Measurements from ENCODE around the gene ZDHHC7.
A peak's percentile ranks its signal among the peaks of the same experiment; 100 is the strongest.

The ZDHHC7 gene

GRCh38 chr16:84986102-84986501 is 25.2 kb downstream of the ZDHHC7 start:
- no peak for DNase-seq (ENCODE audit: low read depth in 2 of 2)
- H3K4me3 ChIP-seq (replicated peaks in 1 of 2; ENCODE audit: low read depth in 2 of 2, low read length in 2 of 2), result no peak overlapping the region
- no peak for TF ChIP-seq CTCF (IDR thresholded peaks at IDR 0.05; ENCODE audit: low read depth, low read length)

GRCh38 chr16:84985079-84986065 is 26.0 kb downstream of the ZDHHC7 start:
- peak; percentile 75 to 87 for DNase-seq (ENCODE audit: low read depth in 2 of 2)
- no peak overlapping the region for H3K4me3 ChIP-seq (replicated peaks in 1 of 2; ENCODE audit: low read depth in 2 of 2, low read length in 2 of 2)
- TF ChIP-seq CTCF (IDR thresholded peaks at IDR 0.05; ENCODE audit: low read depth, low read length), result no peak

GRCh38 chr16:84982434-84982833 is 28.9 kb downstream of the ZDHHC7 start:
- TF ChIP-seq CTCF (IDR thresholded peaks at IDR 0.05; ENCODE audit: low read depth, low read length), result no peak
- DNase-seq (ENCODE audit: low read depth in 2 of 2), result no peak
- no peak overlapping the region for H3K4me3 ChIP-seq (replicated peaks in 1 of 2; ENCODE audit: low read depth in 2 of 2, low read length in 2 of 2)

GRCh38 chr16:84979516-84979915 is 31.8 kb downstream of the ZDHHC7 start:
- no peak for TF ChIP-seq CTCF (IDR thresholded peaks at IDR 0.05; ENCODE audit: low read depth, low read length)
- no peak overlapping the region for H3K4me3 ChIP-seq (replicated peaks in 1 of 2; ENCODE audit: low read depth in 2 of 2, low read length in 2 of 2)
- peak in 1 of 2 donors; percentile 64 for DNase-seq (ENCODE audit: low read depth in 2 of 2)

- no peak for TF ChIP-seq CTCF (IDR thresholded peaks at IDR 0.05; ENCODE audit: low read depth, low read length)
- peak; percentile 25 for DNase-seq (ENCODE audit: low read depth in 2 of 2)
- H3K4me3 ChIP-seq (replicated peaks in 1 of 2; ENCODE audit: low read depth in 2 of 2, low read length in 2 of 2), result no peak overlapping the region
Measured at GRCh38 chr16:84976644-84977400, 34.5 kb downstream of the ZDHHC7 start.

GRCh38 chr16:84975522-84975921 is 35.8 kb downstream of the ZDHHC7 start:
- DNase-seq (ENCODE audit: low read depth in 2 of 2), result no peak
- no peak overlapping the region for H3K4me3 ChIP-seq (replicated peaks in 1 of 2; ENCODE audit: low read depth in 2 of 2, low read length in 2 of 2)
- TF ChIP-seq CTCF (IDR thresholded peaks at IDR 0.05; ENCODE audit: low read depth, low read length), result no peak

Measured in cardiac fibroblast (primary cell).